MM.1S (cell line): ENCODE data around the gene STK32B.
"Not testable (repeated sequence)": the region's sequence is repeated elsewhere in the genome, so short reads cannot be mapped to it uniquely, and the experiment has no call there.

Experiments
- DNase-seq: peaks from one replicate; pipeline ENCODE4 v3.0.0-alpha.2; 2015
- H2AFZ ChIP-seq: fragments of 300-600 bp; sonication (generic); 2 replicates; pipeline ENCODE4 v1.6.0; 2016; ENCODE audit warnings: antibody characterized with exemption, low read length
- H3F3A ChIP-seq: fragments of 300-600 bp; sonication (generic); 2 replicates; pipeline ENCODE4 v1.6.1; 2016; ENCODE audit warnings: mild to moderate bottlenecking, antibody characterized with exemption, low read length, moderate library complexity, mixed read lengths; ENCODE audit not compliant: insufficient read depth
- H3K27ac ChIP-seq: fragments of 300-600 bp; sonication (generic); 2 replicates; pipeline ENCODE4 v1.5.1; 2016; ENCODE audit warnings: mild to moderate bottlenecking, low read length
- H3K27me3 ChIP-seq: fragments of 300-600 bp; sonication (generic); replicated peaks from 2 replicates; pipeline ENCODE4 v1.6.0; 2016; ENCODE audit warnings: low read length; ENCODE audit not compliant: insufficient read depth
- H3K36me3 ChIP-seq: fragments of 300-600 bp; sonication (generic); replicated peaks from 2 replicates; pipeline ENCODE4 v1.6.1; 2016; ENCODE audit warnings: mild to moderate bottlenecking, low read length, mixed read lengths; ENCODE audit not compliant: insufficient read depth
- H3K4me1 ChIP-seq: fragments of 300-600 bp; sonication (generic); 2 replicates; pipeline ENCODE4 v1.6.1; 2016; ENCODE audit warnings: low read length, mixed read lengths
- H3K4me2 ChIP-seq: fragments of 300-600 bp; sonication (generic); 2 replicates; pipeline ENCODE4 v1.6.0; 2016; ENCODE audit warnings: low read depth, low read length
- H3K4me3 ChIP-seq: fragments of 300-600 bp; sonication (generic); 2 replicates; pipeline ENCODE4 v1.5.1; 2016; ENCODE audit warnings: low read length, mixed read lengths
- H3K79me2 ChIP-seq: fragments of 300-600 bp; sonication (generic); 2 replicates; pipeline ENCODE4 v1.6.1; 2016; ENCODE audit warnings: mixed run types, low read length, mixed read lengths
- H3K9ac ChIP-seq: fragments of 300-600 bp; sonication (generic); 2 replicates; pipeline ENCODE4 v1.6.1; 2016; ENCODE audit warnings: low read length, mixed read lengths
- H3K9me2 ChIP-seq: fragments of 300-600 bp; sonication (generic); replicated peaks from 2 replicates; pipeline ENCODE4 v1.6.1; 2016; ENCODE audit warnings: mild to moderate bottlenecking, low read length, mixed read lengths; ENCODE audit not compliant: insufficient read depth
- H3K9me3 ChIP-seq: fragments of 300-600 bp; sonication (generic); replicated peaks from 2 replicates; pipeline ENCODE4 v1.6.1; 2016; ENCODE audit warnings: mild to moderate bottlenecking, low read length, mixed read lengths; ENCODE audit not compliant: insufficient read depth
- H4K20me1 ChIP-seq: fragments of 300-600 bp; sonication (generic); 2 replicates; pipeline ENCODE4 v1.6.1; 2016; ENCODE audit warnings: mild to moderate bottlenecking, low read length, moderate library complexity, mixed read lengths; ENCODE audit not compliant: insufficient read depth
- EZH2 ChIP-seq: fragments of 300-600 bp; sonication (generic); optimal IDR thresholded peaks from 2 replicates; pipeline ENCODE3; 2017; ENCODE audit warnings: low read depth, mild to moderate bottlenecking, antibody characterized with exemption, low read length, mixed read lengths
- EZH2phosphoT487 ChIP-seq: fragments of 300-600 bp; sonication (generic); IDR thresholded peaks from 2 replicates; pipeline ENCODE4 v1.6.1; 2018; ENCODE audit warnings: antibody characterized with exemption, low read length
- TF ChIP-seq, protein P1 (sequence below): fragments of 300-600 bp; sonication (generic); IDR thresholded peaks from 2 replicates; pipeline ENCODE4 v1.5.1; 2016; ENCODE audit warnings: antibody characterized with exemption, low read length, mixed read lengths

STK32B gene

DNA sequence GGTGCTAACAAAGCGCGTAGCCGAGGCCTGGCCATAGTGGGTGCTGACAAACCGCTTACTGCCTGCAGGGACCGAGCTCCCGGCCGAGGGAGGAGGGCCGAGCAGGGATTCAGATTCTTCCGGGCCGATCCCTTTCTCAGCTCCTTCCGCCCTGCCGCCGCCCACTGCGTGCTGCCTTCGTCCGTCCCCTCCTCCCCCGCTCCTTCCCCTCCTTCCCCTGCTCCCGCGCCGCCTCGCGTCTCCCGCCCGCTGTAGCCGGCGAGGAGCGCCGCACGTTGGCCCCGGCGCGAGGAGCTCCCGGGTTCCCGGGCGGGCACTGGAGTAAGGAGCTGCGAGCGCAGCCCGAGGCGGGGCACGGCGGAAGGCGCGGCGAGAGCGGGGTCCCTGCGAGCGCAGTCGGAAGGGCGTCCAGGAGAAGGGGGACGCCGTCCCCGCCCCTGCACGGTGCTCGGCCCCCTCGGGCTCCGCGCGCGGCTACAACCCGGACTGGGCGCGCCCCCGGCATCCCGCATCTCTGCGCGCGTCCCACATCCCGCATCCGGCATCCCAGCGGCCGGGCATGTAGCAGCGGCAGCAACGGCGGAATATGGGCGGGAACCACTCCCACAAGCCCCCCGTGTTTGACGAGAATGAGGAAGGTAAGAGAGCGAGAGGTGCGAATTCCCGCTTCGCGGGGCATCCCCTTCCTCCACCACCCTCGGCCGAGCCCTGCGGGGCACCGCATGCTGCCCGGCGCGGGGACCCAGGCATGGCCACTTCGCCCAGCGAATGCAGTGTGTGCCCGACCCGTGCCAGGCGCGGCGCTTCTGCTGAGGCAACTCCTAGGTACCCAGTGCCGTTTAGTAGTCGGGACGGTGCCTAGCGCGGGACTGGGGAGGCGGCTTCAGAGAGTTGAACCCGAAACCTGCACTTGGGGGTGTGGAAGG is at the start of gene STK32B:
Gene STK32B (plus strand): TSS at position 203 of the 926 bp plus-strand sequence.
- Histone ChIP-seq H3K4me1 (no peaks in the 10 kb centered on the region), H4K20me1 (no peaks in the 10 kb centered on the region), H3K79me2 (no peaks in the 10 kb centered on the region), H3K4me3 (peak within 1 kb of the TSS; percentile 70), H3K27ac (no peak within 1 kb of the TSS), H3K9me2 (no peaks in the 10 kb centered on the region), H3K9me3 (no peaks in the 10 kb centered on the region), H3K36me3 (no peaks in the 10 kb centered on the region), H3K4me2 (peak within 1 kb of the TSS; percentile 99), H3K9ac (peak within 1 kb of the TSS; percentile 47; the same call in 1 of the 2 replicates), H2AFZ (peak within 1 kb of the TSS; percentile 95), H3F3A (no peaks in the 10 kb centered on the region), H3K27me3 (no peaks in the 10 kb centered on the region)
- DNase-seq: peak; percentile 55
- no peak for TF ChIP-seq EZH2phosphoT487
- TF ChIP-seq, protein P1, sequence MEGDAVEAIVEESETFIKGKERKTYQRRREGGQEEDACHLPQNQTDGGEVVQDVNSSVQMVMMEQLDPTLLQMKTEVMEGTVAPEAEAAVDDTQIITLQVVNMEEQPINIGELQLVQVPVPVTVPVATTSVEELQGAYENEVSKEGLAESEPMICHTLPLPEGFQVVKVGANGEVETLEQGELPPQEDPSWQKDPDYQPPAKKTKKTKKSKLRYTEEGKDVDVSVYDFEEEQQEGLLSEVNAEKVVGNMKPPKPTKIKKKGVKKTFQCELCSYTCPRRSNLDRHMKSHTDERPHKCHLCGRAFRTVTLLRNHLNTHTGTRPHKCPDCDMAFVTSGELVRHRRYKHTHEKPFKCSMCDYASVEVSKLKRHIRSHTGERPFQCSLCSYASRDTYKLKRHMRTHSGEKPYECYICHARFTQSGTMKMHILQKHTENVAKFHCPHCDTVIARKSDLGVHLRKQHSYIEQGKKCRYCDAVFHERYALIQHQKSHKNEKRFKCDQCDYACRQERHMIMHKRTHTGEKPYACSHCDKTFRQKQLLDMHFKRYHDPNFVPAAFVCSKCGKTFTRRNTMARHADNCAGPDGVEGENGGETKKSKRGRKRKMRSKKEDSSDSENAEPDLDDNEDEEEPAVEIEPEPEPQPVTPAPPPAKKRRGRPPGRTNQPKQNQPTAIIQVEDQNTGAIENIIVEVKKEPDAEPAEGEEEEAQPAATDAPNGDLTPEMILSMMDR: no peak
- TF ChIP-seq EZH2: no peak

DNA sequence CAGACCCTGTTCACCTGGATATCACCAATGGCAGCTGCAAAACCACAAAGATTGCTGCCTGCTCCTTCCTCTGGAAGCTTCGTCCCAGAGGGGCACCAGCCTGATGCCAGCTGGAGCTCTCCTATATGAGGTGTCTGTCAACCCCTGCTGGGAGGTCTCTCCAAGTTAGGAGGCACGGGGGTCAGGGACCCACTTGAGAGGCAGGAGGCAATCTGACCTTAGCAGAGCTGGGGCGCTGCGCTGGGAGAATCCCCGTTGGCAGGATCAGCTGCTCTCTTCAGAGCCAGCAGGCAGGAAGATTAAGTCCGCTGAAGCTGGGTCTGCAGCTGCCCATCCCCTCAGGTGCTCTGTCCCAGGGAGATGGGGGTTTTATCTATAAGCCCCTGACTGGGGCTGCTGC is 49.6 kb upstream of the STK32B start:
- H3K9me3 ChIP-seq, H3K27ac ChIP-seq, H3K79me2 ChIP-seq, H3K4me2 ChIP-seq, H3K9ac ChIP-seq, H4K20me1 ChIP-seq, DNase-seq, H3K27me3 ChIP-seq, H3K9me2 ChIP-seq, H3K36me3 ChIP-seq, H3F3A ChIP-seq, H3K4me3 ChIP-seq, H2AFZ ChIP-seq, H3K4me1 ChIP-seq: not testable (repeated sequence)

DNA sequence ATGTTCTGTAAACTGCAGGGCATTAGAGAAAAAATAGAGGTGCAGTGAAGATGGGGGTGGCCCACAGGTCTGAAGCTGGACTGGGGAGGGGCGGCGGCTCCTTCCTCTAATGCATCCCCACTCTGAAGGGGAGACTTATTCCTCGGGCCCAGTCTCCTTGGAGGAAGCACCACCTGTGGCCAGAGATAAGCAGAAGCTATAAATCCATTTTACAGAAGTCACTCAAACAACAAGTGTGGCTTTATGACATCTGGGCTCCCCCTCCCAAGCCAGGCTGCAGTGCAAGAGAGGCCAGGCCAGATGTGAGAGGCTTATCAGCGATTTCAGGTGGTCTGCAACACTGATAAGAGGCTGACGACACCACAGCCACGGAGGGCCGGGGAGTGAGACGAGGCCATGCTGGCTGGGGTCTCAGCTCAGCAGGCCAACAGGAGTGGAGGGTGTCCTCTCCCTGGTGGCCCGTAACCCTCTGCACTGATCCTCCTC is 47.9 kb upstream of the STK32B start:
- Histone ChIP-seq H3K36me3 (no peaks in the 10 kb centered on the region), H3K4me2 (no peak overlapping the region), H3K79me2 (no peaks in the 10 kb centered on the region), H2AFZ (no peak overlapping the region), H3F3A (no peaks in the 10 kb centered on the region), H3K9me2 (no peaks in the 10 kb centered on the region), H3K9me3 (no peaks in the 10 kb centered on the region), H3K4me3 (no peak overlapping the region), H3K27ac (no peak overlapping the region), H3K27me3 (no peaks in the 10 kb centered on the region), H4K20me1 (no peaks in the 10 kb centered on the region), H3K4me1 (no peaks in the 10 kb centered on the region), H3K9ac (no peak overlapping the region)
- TF ChIP-seq EZH2phosphoT487: no peak
- TF ChIP-seq, protein P1: no peak
- TF ChIP-seq EZH2: no peak
- DNase-seq: no peak

DNA sequence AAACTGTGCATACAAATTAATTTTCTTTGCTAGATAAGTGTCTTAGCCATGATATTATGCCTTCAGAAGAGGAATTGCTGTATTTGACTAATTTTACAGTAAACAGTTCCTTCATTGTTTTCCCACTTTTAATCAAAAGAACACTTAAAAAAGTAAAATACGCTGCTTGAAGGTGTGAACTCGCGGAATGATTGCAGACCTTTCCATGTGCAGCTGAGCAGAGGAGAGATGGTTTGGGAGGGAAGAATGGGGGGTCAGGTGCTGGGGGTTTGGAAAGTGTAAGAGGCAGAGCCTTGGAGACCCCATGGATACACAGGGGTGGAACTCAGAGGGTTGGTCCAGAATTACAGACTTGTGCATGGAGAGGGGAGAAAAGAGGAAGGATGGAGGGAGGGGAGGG is 47.4 kb upstream of the STK32B start:
- Histone ChIP-seq H3K4me1 (no peaks in the 10 kb centered on the region), H3K9me3 (no peaks in the 10 kb centered on the region), H4K20me1 (no peaks in the 10 kb centered on the region), H2AFZ (no peak overlapping the region), H3K4me2 (no peak overlapping the region), H3K4me3 (no peak overlapping the region), H3K27ac (no peak overlapping the region), H3K27me3 (no peaks in the 10 kb centered on the region), H3K36me3 (no peaks in the 10 kb centered on the region), H3F3A (no peaks in the 10 kb centered on the region), H3K79me2 (no peaks in the 10 kb centered on the region), H3K9me2 (no peaks in the 10 kb centered on the region), H3K9ac (no peak overlapping the region)
- no peak for DNase-seq
- TF ChIP-seq EZH2: no peak
- no peak for TF ChIP-seq EZH2phosphoT487
- TF ChIP-seq, protein P1: no peak
